HG02798 (cell line): ENCODE results near the gene CUL2.
"Not testable (repeated sequence)": the region's sequence is repeated elsewhere in the genome, so short reads cannot be mapped to it uniquely, and the experiment has no call there.

Experiments used
- ATAC-seq: cut with Tn5 transposase; IDR thresholded peaks from one replicate; pipeline ENCODE4 v1.9.1; 2021; ENCODE audit warnings: mild to moderate bottlenecking; ENCODE audit not compliant: unreplicated experiment, poor library complexity

The CUL2 gene

DNA sequence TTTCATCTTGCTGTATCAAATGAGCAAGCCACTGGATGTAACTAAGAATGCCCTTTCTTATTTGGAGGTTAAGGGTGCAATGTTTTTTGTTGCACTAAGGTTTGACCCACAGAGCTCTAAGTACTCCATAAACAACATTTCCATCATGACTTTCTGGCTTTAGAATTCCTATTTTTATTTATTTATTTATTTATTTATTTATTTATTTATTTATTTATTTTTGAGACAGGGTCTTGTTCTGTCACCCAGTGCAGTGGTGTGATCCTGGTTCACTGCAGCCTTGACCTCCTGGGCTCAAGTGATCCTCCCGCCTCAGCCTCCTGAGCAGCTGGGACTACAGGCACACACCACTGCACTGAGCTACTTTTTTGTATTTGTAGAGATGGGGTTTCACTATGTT is 9.9 kb downstream of the CUL2 start:
- not testable (repeated sequence) for ATAC-seq

DNA sequence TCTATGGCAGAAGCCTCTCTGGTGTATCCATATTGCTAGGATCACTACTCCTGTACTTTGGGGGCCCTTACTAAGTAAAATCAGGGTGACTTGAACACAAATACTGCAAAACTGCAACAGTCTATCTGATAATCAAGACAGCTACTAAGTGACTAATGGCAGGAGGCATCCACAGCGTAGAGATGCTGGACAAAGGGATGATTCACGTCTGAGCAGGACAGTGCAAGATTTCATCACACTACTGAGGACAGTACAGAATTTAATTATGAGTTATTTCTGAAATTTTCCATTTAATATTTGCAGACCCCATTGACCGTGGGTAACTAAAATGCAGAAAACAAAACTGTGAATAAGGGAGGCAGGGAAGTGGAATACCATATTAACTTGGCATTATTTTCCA is 10.4 kb downstream of the CUL2 start:
- ATAC-seq: no peak

DNA sequence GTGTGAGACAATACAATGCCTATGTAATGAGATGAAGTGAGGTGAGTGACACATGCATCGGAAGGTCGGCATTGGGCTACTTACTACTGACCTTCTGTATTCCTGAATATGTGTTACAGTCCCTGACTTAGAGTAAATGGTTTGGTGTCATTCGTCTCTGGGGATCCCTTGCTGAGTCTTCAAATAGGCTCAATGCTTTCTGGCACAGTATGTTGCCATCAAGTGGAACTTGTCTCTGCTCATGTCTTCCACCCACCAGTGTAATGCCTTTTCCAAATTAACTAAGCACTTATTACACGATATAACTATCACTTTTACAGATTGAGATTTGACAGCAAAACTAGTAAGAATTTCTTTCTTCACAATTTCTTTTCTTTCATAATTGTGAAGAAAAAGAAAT is 10.9 kb downstream of the CUL2 start:
- ATAC-seq: no peak

DNA sequence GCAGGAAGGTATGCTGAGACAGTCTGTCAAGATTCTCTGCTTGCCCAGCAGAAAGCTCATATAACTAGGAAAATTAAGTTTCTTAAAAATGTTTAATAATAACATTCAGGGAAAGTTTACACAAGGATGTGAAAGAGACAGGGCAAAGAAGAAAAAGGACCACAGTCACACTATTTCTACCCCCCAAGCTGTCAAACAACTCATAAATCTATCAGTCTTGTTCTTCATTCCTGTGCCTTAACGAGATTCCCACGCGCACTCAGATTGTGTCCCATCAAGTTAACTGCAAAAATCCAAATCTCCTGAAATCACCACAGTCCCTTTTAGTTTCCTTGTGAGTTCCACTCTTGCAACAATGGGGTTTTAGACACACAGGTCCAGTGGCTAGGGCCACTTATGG is 14.9 kb downstream of the CUL2 start:
- no peak for ATAC-seq

DNA sequence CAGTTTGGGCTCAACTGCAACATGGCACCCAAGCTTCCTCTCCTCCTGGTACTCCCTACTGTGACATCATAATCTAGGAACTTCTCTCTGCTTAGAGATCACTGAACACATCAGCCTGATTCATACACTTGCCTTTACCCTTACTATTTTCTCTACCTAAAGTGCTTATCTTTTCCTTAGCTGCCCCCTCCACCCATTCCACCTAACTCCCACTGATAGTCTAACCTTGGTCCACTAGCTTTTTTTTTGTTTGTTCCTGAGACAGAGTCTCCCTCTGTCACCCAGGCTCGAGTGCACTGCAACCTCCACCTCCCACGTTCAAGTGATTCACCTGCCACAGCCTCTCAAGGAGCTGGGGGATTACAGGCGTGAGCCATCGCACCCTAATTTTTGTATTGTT is 15.9 kb downstream of the CUL2 start:
- ATAC-seq: no peak

DNA sequence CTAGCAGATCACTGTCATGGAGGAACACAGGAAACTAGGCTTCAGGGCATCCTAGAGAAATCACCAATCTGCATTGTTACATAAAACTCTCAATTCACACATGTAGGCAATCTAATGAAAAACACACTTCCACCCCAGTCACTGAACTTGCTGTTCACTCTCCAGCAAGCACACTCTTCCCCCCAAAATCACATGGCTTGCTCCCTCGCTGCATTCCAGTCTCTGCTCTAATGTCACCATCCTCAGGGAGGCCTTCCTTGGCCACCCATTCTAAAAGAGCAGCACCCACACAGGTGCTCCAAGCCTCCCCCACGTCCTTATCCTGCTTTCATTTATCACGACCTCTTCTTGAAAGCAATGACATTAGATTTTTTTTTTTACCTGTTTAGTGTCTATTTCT is 19.6 kb downstream of the CUL2 start:
- no peak for ATAC-seq

DNA sequence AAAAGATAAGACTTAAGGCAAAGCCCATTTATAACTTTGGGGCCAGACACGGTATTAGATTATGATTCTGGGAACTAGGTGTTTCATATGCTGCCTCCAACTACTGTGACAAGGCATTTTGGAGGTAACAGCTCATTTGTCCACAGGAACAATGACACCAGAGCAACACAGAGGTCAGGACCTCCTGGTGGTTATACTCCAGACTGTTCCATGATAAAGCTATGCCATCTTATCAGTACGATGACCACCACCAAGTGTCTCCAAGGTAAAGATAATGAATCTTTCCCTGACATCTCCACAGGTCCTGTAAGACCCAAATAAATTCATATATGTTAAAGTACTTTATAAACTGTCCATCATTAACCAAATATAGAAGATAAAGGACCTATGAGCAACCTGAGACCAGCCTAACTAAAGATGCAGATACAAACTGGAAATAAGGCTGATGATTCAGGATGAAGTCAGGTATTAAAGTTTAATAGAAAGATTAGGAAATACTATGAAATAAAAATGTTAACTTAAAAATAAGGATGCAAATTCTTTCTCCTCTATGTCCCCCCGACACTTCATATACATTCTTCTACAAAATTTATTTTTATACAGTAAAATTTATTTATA is 26.2 kb downstream of the CUL2 start:
- no peak for ATAC-seq

DNA sequence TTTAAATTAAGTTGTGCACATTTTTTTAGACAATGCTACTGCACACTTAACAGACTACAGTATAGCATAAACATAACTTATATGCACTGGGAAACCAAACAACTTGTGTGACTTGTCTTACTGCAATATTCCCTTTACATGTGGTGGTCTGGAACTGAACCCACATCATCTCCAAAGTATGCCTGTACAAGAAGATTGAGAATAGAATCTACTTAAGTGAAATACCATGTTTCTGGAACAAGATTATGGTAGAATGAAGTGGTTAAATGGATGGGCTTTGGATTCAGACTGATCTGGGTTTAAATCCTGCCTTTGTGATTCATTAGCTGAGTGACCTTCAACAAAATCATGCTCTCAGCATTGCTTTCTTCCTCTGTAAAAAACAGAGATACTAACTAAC is 30.7 kb downstream of the CUL2 start:
- no peak for ATAC-seq

DNA sequence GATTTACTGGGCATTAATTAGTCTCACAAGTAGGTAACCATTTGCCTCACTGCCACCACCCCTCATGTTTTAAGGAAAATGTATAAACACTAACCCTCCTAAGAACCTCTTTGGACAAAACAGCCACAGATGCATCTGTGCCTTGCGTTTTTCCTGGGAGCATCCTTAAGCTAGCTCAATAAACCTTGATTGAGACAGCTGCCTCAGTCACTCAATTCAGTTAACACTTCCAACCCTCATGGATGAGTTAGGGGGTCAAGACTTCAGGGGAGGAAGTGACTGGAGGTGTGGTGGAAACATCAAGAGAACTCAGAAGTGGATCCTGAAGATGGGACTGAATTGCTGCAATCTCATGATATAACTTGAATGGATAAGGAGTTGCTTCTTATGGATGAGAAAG is 31.5 kb downstream of the CUL2 start:
- no peak for ATAC-seq

DNA sequence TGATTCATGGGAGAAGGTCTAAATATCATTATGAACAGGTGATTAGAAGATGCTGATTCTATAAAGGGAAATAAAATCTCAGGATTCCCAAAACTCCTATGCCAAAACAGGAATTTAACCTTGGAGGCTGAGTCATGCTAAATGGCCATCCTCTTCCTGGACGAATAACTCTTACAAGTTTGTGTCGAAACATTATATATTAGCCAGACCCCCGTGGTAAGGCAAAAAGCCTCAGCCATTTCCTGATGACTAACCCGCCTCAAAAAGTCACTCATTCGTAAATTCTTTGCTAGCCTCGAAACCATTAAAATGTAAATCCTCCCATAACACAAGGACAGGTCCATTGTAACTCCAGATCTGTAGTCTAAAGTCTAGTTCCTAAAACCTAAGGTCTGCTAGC is 32.0 kb downstream of the CUL2 start:
- no peak for ATAC-seq

DNA sequence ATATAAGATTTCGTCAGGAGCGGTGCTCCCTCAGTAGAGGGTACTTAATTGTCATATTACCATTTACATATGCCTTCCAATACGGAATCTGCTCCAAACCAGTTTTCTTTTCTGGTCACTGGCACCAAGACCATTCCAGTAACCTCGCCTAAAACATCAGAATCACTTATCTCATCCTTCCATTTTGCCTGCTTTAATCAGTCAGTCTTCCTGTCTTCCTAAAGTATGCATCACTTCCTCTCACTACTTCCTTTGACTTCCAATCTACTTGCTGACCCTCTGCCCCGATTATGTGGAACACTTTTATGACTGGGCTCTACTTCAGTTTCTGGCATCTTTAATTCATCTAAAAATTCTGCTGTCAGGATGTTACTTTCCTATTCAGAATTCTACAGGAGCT is 33.5 kb downstream of the CUL2 start:
- no peak for ATAC-seq

DNA sequence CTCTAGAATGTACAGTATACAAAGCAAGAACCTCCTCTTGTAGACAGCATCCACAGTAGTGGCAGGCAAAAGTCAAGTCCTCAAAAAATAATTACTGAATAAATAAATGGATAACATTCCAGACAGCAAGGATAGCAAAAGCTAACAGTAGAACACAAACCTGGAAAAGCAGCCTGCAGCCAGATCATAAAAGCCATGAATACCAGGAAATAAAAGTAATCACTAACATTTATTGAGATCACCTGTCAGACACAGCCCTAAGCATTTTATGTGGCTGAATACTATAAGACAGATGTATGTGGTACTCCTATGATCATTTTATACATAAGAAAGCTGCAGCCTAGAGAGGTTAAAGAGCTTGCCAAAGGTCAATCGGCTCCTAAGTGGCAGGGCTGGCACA is 34.0 kb downstream of the CUL2 start:
- no peak for ATAC-seq

DNA sequence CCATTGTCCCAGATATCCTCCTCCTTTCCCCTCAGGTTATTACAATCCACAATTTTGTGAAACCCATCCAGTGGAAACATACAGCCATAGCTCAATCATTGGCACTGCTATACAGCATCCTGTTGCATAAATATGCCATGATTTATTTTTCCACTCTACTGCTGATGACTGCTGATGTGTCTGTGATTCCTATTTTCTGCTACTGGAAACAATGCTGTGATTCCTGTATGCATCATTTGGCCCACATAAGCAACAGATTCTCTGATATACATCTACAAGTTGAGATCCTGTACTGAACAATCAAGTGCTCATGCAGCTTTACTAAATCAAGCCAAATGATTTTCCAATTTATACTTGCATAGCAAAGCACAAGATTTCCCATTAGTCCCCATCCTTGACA is 39.6 kb downstream of the CUL2 start:
- no peak for ATAC-seq

DNA sequence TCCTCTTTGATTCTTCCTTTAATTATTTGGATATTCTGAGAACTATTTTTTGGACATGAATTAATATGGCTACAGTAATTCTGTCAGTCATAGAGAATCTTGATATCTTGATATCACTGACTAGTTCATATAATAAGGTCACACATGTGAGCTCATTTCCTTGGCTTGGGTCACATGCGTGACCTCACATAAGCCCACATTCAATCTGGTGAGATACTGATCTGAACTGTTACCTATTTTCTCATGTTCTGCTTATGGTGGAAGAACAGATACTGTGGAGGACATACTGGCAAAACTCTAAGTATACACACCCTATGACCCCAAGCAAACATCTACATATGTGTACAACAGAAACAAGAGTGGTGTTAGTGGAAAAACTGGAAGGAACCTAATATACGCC is 44.1 kb downstream of the CUL2 start:
- ATAC-seq: no peak

DNA sequence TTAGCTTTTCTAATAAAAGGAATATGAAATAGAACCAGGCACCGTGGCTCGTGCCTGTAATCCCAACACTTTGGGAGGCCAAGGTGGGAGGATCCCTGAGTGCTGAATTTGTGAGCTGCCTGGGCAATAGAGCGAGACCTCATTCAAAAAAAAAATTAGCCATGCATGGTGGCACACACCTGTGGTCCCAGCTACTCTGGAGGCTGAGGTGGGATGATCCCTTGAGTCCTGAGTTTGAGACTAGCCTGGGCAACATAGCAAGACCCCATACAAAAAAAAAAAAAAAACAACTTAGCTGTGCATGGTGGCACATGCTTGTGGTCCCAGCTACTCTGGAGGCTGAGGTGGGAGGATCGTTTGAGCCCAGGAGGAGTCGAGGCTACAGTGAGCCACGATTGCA is 44.9 kb downstream of the CUL2 start:
- not testable (repeated sequence) for ATAC-seq

DNA sequence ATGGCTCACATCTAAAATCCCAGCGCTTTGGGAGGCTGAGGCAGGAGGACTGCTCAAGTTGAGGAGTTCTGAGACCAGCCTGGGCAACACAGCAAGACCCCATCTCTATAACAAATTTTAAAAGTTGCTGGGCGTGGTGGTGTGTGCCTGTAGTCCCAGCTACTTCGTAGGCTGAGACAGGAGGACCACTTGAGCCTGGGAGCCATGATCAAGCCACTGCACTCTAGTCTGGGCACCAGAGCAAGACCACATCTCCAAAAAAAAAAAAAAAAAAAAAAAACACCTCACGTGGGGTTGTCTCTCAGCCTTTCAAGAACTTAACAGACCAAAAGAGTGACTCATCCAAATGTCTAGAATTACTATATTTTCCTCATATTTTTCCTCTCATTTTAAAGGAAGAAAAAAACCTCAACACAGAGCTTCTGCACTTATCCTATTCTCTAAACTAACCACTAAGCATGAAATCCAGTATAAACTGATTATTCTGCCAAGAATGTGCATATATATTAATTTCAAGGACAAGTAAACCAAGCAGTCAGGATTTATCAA is 46.3 kb downstream of the CUL2 start:
- ATAC-seq: no peak

DNA sequence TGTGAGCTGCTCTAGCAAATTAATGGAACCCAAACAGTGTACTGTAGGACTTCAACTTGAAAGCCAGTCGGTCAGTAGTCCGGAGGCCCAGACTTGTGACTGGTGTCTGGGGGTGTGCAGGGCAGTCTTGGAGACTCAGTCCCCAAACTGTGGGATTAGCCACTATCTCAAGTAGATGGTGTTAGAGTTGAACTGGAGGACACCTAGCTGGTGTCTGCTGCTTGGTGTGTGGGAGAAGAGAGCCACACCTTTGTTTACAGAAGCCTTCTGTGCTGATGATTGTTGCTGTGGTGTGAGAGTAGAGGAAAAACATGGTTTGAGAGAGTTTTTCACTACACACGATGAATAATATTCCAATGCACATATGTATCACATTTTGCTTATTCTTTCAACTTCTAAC is 47.4 kb downstream of the CUL2 start:
- ATAC-seq: no peak

DNA sequence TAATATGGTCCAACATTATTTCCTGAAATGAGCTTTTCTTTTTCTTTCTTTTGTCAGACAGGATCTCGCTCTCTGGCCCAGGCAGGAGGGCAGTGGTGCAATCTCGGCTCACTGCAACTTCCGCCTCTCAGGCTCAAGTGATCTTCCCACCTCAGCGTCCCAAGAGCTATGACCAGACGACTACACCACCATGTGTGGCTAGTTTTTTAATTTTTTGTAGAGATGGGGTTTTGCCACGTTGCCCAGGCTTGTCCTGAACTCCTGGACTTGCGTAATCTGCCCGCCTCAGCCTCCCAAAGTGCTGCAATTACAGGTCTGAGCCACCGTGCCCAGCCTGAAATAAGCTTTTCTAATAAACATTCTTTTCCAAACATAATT is 48.6 kb downstream of the CUL2 start:
- ATAC-seq: no peak

DNA sequence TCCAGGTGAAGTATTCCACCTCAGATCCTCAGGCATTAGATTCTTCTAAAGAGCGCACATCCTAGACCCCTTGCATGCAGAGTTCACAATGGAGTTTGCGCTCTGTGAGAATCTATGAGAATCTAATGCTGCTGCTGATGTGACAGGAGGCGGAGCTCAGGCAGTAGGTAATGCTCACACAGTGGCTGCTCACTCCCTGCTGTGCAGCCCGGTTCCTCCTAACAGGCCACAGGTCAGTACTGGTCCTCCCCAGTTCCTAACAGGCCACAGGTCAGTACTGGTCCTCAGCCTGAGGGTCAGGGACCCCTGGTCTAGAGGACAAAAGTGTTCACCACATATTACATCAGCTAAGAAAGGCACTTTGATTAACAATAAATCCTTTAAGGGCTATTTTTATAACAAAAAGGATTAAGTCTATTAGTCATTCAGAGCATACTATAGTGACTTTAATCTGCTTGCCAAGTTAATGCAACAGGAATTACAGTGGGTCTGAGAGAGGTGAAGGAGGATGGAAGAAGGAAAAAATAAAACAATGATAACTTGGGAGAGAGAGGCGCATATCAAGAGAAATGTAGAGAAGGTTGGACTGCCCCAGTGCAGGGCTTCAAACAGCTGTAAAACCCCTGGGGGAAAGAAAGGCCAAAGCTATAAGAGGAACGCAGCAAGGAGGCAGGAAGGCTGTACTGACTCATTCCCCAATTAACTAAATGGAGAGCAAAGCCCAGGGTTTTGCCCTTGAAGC is 49.2 kb downstream of the CUL2 start:
- ATAC-seq: no peak

DNA sequence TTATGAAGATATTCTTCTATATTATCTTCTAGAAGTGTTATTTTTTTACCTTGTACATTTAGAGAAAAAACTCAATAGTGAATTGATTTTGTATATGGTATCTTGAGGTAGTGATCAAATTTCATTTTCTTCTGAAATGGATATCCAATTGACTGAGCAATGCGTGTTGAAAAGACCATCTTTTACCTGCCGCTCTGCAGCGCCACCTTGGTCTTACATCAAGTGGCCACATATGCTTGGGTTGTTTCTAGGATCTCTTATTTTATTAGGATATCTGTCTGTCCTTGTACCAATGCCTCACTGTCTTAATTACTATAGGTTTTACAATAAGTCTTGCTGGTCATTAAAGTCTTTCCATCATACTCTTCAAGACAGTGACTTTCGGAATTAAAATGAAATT is 53.0 kb downstream of the CUL2 start:
- ATAC-seq: no peak

DNA sequence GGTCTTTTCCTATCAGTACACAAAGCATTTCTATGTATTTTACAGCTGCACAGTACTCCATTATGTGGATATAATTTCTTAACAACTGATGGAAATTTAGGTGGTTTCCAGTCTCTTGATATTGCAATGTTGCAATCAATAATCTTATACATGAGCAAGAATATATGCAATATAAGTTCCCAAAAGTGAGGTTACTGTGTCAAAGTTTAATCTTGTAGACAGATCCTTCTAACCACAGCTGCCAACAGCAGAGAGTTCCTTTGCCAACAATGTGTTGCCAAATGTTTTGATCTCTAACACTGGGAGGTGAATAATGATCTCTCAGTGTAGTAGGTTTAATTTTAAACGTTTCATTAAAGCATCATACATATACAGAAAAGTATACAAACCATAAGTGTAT is 54.5 kb downstream of the CUL2 start:
- ATAC-seq: no peak

DNA sequence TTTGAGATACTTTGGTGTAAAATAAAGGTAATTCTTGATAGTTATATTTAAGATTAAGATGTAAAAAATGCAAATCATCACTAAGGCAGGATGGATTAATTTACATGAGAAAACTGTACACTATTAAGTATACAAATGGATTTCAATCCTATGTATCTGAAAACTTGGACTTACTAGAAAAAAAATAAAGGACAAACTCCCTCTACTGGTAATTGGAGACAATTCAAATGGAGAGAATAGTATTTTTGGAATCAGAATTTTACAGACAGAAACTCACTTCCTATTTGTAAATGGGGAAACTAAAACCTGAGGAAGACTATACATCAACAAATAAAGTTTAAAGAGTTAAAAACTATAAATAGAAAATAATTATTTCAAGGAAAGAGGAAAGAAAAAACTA is 62.6 kb downstream of the CUL2 start:
- no peak for ATAC-seq
